Measurements from ENCODE around the gene C2CD2.

C2CD2 gene

DNA sequence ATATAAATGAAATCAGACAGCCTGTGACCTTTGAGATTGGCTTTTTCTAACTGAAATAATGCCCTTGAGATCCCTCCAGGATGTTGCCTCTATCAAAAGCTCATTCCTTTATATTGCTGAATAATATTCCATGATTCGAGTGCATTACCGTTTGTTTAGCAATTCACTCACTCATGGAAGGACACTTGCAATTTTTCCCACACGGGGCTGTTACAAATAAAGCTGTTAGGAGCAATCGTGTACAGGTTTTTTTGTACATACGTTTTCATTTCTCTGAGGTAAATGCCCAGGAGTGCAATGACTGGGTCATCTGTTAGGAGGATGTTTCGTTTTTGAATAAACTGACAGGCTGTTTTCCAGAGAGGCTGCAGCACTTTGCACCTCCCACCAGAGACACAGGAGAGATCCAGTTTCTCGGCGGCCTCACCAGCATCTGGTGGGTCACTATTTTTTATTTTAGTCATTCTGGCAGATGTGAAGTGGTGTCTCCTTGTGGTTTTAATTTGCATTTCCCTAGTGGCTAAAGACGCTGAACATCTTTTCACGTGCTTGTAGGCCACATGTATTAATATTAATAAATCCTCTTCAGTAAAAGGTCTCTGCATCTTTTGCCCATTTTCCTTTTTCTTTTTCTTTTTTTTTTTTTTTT is 85.6 kb downstream of the C2CD2 start:
- no peak for TF ChIP-seq FOXP2 (optimal IDR thresholded peaks at IDR 0.05; ENCODE audit: borderline replicate concordance, extremely low read depth, extremely low read length, insufficient read depth)
- TF ChIP-seq POLR2AphosphoS5 (IDR thresholded peaks at IDR 0.05; ENCODE audit: low read depth, low read length), result no peak
- TF ChIP-seq, protein P1, sequence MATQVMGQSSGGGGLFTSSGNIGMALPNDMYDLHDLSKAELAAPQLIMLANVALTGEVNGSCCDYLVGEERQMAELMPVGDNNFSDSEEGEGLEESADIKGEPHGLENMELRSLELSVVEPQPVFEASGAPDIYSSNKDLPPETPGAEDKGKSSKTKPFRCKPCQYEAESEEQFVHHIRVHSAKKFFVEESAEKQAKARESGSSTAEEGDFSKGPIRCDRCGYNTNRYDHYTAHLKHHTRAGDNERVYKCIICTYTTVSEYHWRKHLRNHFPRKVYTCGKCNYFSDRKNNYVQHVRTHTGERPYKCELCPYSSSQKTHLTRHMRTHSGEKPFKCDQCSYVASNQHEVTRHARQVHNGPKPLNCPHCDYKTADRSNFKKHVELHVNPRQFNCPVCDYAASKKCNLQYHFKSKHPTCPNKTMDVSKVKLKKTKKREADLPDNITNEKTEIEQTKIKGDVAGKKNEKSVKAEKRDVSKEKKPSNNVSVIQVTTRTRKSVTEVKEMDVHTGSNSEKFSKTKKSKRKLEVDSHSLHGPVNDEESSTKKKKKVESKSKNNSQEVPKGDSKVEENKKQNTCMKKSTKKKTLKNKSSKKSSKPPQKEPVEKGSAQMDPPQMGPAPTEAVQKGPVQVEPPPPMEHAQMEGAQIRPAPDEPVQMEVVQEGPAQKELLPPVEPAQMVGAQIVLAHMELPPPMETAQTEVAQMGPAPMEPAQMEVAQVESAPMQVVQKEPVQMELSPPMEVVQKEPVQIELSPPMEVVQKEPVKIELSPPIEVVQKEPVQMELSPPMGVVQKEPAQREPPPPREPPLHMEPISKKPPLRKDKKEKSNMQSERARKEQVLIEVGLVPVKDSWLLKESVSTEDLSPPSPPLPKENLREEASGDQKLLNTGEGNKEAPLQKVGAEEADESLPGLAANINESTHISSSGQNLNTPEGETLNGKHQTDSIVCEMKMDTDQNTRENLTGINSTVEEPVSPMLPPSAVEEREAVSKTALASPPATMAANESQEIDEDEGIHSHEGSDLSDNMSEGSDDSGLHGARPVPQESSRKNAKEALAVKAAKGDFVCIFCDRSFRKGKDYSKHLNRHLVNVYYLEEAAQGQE (IDR thresholded peaks at IDR 0.05; ENCODE audit: insufficient read depth in 1 of 2, low read depth in 2 of 2, low read length in 2 of 2), result no peak

DNA sequence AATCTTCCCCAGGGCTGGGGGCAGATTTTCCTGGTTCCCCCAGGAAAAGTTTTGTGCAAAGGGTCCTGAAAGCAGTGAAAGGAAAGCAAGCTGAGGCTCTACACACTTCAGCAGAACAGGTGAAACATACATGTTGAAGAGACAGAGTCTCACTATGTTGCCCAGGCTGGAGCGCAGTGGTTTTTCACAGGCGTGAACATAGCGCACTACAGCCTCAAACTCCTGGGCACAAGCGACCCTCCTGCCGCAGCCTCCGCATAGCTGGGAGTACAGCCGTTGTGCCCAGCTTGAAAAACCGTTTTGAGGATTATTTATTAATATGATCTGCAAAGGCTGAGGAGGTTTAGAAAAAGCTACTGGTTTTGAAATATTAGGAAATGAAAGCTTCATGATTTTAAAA is 86.5 kb downstream of the C2CD2 start:
- TF ChIP-seq FOXP2 (optimal IDR thresholded peaks at IDR 0.05; ENCODE audit: borderline replicate concordance, extremely low read depth, extremely low read length, insufficient read depth) (no peak), TAF1 (IDR thresholded peaks at IDR 0.05; ENCODE audit: borderline replicate concordance, insufficient read depth, low read length) (no peak), POLR2AphosphoS5 (IDR thresholded peaks at IDR 0.05; ENCODE audit: low read depth, low read length) (no peak), SIN3A (IDR thresholded peaks at IDR 0.05; ENCODE audit: borderline replicate concordance, insufficient read depth, low read length) (no peak)
- TF ChIP-seq, protein P1 (IDR thresholded peaks at IDR 0.05; ENCODE audit: insufficient read depth in 1 of 2, low read depth in 2 of 2, low read length in 2 of 2), result no peak

DNA sequence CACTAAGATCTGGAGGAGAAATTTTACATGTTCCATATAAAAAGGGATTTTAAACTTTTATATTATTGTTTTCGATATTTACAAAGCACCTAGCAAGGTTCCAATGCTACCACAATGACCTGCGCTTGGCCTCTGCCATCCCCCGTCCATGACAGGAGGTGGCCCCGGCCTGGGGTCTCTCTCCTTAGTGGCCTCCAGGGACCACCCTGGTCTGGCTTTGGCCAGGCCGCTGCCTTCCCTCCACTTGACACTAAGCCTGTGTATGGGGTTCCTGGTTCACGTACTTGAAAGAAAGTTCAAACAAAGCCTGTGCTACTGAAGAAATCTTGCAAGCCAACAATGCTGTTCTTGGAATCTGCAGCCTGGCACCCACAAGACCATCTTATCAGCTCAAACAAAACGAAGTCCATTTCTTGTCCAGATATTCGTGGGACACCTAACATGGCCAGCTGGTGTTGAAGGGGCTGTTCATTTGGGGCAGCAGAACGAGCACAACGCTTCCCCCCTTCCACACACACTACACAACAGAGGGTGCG is 87.5 kb downstream of the C2CD2 start:
- TF ChIP-seq FOXP2 (optimal IDR thresholded peaks at IDR 0.05; ENCODE audit: borderline replicate concordance, extremely low read depth, extremely low read length, insufficient read depth) (no peak), TAF1 (IDR thresholded peaks at IDR 0.05; ENCODE audit: borderline replicate concordance, insufficient read depth, low read length) (no peak), POLR2AphosphoS5 (IDR thresholded peaks at IDR 0.05; ENCODE audit: low read depth, low read length) (no peak), SIN3A (IDR thresholded peaks at IDR 0.05; ENCODE audit: borderline replicate concordance, insufficient read depth, low read length) (no peak)
- TF ChIP-seq, protein P1 (IDR thresholded peaks at IDR 0.05; ENCODE audit: insufficient read depth in 1 of 2, low read depth in 2 of 2, low read length in 2 of 2), result no peak

DNA sequence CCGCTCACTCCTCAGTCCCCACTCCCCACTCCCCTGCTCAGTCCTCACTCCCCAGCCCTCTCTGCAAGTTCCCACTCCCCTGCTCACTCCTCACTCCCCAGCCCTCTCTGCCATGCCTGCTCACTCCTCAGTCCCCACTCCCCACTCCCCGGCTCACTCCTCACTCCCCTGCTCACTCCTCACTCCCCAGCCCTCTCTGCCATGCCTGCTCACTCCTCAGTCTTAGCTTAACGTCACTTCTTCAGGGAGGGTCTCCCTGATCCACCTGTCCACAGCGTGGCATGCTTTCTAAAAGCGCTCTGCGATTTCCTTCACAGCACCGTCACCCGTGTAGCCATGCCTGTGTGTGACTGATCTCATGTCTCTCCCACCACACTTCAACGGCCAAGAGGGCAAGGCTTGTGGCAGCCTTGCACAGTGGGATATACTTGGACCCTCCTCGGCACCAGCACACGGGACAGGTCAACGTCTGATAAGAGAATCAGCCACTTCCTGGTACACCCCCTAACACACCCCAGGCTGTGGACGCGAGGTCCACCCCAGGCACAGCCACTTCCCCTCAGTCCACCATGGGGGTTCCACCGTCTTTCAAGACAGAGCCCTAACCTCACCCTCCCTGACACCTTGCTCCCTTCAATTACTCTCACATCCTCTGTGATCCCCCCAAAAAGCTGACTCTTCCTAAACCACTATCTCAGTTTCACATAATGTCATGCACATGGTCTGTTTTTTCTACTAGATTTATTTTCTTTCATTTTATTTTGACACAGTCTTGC is 88.6 kb downstream of the C2CD2 start:
- TF ChIP-seq SIN3A (IDR thresholded peaks at IDR 0.05; ENCODE audit: borderline replicate concordance, insufficient read depth, low read length) (no peak), FOXP2 (optimal IDR thresholded peaks at IDR 0.05; ENCODE audit: borderline replicate concordance, extremely low read depth, extremely low read length, insufficient read depth) (no peak), TAF1 (IDR thresholded peaks at IDR 0.05; ENCODE audit: borderline replicate concordance, insufficient read depth, low read length) (no peak)
- TF ChIP-seq, protein P1 (IDR thresholded peaks at IDR 0.05; ENCODE audit: insufficient read depth in 1 of 2, low read depth in 2 of 2, low read length in 2 of 2), result no peak

Measured in PFSK-1 (cell line).